ENCODE results near the gene GLI3.

Gene GLI3

DNA sequence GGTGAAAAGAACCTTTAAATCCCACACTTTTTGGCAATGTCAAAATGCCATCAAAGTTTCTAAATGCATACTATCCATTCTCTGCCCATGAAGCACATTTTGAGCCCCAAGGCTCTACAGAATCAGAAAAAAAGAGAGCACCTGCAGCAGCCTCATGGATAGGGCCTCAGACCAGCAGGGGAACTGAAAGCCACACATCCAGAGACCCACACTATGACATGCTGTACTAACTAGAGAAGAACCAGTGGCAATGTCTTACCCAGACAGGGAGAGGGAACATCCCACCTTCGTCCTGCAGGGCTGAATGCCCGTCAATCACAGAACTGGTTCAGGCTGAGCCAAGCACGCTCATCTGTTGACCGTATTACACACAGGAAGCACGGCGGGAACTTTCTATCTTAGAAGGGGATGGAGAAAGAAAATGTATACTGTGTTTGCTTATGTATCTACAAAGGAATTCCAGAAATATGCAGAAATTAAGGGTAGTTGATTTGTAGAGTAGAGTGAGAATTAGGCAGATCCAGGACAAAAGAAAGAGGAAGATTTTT, 237.2 kb downstream of the GLI3 start:
- TF ChIP-seq, protein P1, sequence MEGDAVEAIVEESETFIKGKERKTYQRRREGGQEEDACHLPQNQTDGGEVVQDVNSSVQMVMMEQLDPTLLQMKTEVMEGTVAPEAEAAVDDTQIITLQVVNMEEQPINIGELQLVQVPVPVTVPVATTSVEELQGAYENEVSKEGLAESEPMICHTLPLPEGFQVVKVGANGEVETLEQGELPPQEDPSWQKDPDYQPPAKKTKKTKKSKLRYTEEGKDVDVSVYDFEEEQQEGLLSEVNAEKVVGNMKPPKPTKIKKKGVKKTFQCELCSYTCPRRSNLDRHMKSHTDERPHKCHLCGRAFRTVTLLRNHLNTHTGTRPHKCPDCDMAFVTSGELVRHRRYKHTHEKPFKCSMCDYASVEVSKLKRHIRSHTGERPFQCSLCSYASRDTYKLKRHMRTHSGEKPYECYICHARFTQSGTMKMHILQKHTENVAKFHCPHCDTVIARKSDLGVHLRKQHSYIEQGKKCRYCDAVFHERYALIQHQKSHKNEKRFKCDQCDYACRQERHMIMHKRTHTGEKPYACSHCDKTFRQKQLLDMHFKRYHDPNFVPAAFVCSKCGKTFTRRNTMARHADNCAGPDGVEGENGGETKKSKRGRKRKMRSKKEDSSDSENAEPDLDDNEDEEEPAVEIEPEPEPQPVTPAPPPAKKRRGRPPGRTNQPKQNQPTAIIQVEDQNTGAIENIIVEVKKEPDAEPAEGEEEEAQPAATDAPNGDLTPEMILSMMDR (IDR thresholded peaks at IDR 0.05; ENCODE audit: low read depth, low read length, missing control alignments) = no peak
- no peaks in the 10 kb centered on the region for H3K27me3 ChIP-seq (replicated peaks)
- H3K36me3 ChIP-seq (replicated peaks) = no peaks in the 10 kb centered on the region
- in situ Hi-C loops (cut with HindIII; ENCODE audit: low pct_ligation_motif_present, low sequenced_read_pairs) = loop anchor here (25.0 kb wide), 2 partner anchors 237 to 687 kb away; partner anchors contain the start of gene GLI3
- no peak overlapping the region for H3K27ac ChIP-seq
- no peak for DNase-seq
- no peak overlapping the region for H3K4me3 ChIP-seq (ENCODE audit: low read depth, low read length)

DNA sequence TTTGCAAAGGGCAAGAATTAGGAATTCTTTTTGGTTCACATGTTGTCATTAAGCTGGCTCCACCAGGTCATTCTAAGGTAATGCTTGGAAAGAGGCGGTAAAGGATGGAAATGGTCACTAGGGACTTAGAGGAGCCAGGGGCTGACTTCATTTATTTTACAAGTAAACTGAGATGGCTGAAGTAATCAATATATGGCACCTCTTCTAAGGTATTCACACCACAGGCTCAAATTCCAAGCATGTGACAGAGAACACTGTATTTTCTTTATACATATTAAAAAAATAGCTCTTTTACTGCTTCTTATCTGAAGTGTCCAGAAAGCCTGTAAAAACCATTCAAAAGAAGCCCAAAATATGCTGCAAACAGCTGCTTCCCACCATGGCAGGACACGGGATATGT, 239.0 kb downstream of the GLI3 start:
- Histone ChIP-seq H3K27me3 (replicated peaks) (no peaks in the 10 kb centered on the region), H3K36me3 (replicated peaks) (no peaks in the 10 kb centered on the region), H3K4me3 (ENCODE audit: low read depth, low read length) (no peak overlapping the region), H3K27ac (no peak overlapping the region)
- TF ChIP-seq, protein P1 (IDR thresholded peaks at IDR 0.05; ENCODE audit: low read depth, low read length, missing control alignments) = no peak
- DNase-seq = no peak
- in situ Hi-C loops (cut with HindIII; ENCODE audit: low pct_ligation_motif_present, low sequenced_read_pairs) = loop anchor here (25.0 kb wide), 2 partner anchors 239 to 689 kb away; partner anchors contain the start of gene GLI3

DNA sequence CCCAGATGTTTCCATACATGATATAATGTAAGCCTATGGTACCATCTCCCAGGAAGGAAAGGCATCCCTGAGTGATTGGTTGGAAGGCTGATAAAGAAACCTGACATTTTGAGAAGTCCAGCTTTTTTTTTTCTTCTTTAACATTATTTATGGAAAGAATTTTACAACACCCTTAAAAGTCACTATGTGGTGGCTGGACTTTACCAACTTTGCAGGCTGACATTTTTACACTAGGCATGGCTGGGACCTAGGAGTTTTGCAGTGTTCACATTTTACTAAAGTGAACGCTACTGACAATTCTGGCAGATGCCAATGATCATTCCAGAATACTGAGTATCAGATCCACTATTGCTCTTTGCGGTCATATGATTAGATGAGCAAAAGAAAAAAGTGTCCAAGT, 239.9 kb downstream of the GLI3 start:
- no peaks in the 10 kb centered on the region for H3K36me3 ChIP-seq (replicated peaks)
- in situ Hi-C loops (cut with HindIII; ENCODE audit: low pct_ligation_motif_present, low sequenced_read_pairs) = loop anchor here (25.0 kb wide), 2 partner anchors 240 to 690 kb away; partner anchors contain the start of gene GLI3
- TF ChIP-seq, protein P1 (IDR thresholded peaks at IDR 0.05; ENCODE audit: low read depth, low read length, missing control alignments) = no peak
- peak overlapping the region; percentile 61 for H3K27ac ChIP-seq
- H3K27me3 ChIP-seq (replicated peaks) = no peaks in the 10 kb centered on the region
- no peak for DNase-seq
- H3K4me3 ChIP-seq (ENCODE audit: low read depth, low read length) = no peak overlapping the region

DNA sequence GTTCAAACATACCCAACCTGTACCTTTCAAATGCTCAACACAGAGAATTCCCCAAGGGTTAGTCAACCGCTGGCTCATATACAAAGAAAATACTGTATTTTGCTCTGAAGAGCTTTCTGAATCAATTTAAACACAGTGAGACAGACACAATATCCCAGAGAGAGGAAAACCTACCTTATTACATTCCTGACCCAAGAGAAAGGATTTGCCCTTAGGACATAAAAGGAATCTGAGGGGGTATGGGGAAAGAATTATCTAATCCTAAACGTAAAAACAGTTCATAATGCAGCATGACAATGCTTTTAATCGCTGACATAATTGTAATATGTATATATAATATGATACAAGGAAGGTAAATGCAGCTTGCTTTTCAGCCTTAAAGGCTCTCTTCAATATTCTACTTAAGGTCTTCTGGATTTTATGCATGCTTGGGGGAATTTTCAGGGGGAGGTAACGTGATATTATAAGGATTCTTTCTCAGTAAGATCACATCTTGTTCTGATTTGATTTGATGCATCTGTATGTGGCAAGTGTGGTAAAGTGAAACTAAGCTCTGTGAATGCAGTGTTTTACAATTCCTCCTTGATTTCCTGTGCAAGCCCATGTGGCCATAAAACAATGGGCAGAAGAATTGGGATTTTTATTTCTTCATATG, 240.5 kb downstream of the GLI3 start:
- Histone ChIP-seq H3K27ac (peak overlapping the region; percentile 61), H3K36me3 (replicated peaks) (no peaks in the 10 kb centered on the region), H3K4me3 (ENCODE audit: low read depth, low read length) (no peak overlapping the region), H3K27me3 (replicated peaks) (no peaks in the 10 kb centered on the region)
- in situ Hi-C loops (cut with HindIII; ENCODE audit: low pct_ligation_motif_present, low sequenced_read_pairs) = loop anchor here (25.0 kb wide), 2 partner anchors 241 to 691 kb away; partner anchors contain the start of gene GLI3
- TF ChIP-seq, protein P1 (IDR thresholded peaks at IDR 0.05; ENCODE audit: low read depth, low read length, missing control alignments) = no peak
- DNase-seq = peak; percentile 54

DNA sequence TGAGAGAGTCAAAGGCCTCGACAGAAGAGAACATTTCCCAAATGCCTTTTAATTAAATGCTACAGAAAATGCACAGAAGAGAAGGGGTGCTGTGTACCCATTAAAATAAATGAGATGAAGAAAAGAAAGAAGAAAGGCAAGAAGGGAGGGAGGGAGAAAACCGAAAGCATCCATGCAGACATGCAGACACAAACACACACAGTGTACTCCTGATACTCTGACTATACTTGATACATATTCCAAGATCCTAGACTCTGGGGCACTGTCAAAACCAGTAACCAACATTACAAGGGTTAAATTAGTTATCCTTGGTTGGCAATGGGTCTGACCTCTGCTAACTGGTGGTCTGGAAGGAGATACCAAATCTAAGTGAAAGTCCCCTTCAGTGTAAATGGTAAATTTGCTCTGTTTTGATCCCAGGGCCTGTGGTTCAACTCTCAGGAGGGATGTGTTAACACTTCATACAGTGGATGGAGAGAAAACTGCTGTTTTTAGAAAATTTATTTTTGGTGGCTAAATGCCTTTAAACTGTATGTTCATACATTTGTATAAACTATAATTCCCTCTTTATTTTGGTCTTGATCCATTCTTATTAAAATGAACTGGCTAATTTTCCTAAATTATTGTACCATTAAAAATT, 241.3 kb downstream of the GLI3 start:
- TF ChIP-seq, protein P1 (IDR thresholded peaks at IDR 0.05; ENCODE audit: low read depth, low read length, missing control alignments) = no peak
- in situ Hi-C loops (cut with HindIII; ENCODE audit: low pct_ligation_motif_present, low sequenced_read_pairs) = loop anchor here (25.0 kb wide), 2 partner anchors 242 to 692 kb away; partner anchors contain the start of gene GLI3
- H3K27ac ChIP-seq = no peak overlapping the region
- no peak for DNase-seq
- H3K4me3 ChIP-seq (ENCODE audit: low read depth, low read length) = no peak overlapping the region
- no peaks in the 10 kb centered on the region for H3K36me3 ChIP-seq (replicated peaks)
- no peaks in the 10 kb centered on the region for H3K27me3 ChIP-seq (replicated peaks)

Measured in brain microvascular endothelial cell (primary cell).